Neural crest cell (in vitro differentiated cells): ENCODE results near the gene RTN3. TPM values are rescaled to one million over a fixed set of nuclear protein-coding genes. Genes with fewer than 3 reads are reported as not detected.

ENCODE experiments used
- DNase-seq: peaks from one replicate; pipeline ENCODE4 v3.0.0; 2021; ENCODE audit warnings: low read depth, mixed read lengths, low spot score
- H3K27ac Mint-ChIP-seq: one replicate; pipeline ENCODE4 v1.8.0; 2021; ENCODE audit warnings: mild to moderate bottlenecking, mixed read lengths; ENCODE audit not compliant: unreplicated experiment
- H3K27me3 Mint-ChIP-seq: 2 replicates; pipeline ENCODE4 v1.8.0; 2021; ENCODE audit warnings: low read depth, mild to moderate bottlenecking, mixed read lengths
- H3K36me3 Mint-ChIP-seq: 2 replicates; pipeline ENCODE4 v1.8.0; 2021; ENCODE audit warnings: low read depth, mild to moderate bottlenecking, mixed read lengths
- H3K4me1 Mint-ChIP-seq: 2 replicates; pipeline ENCODE4 v1.8.0; 2021; ENCODE audit warnings: mixed read lengths
- H3K4me3 Mint-ChIP-seq: one replicate; pipeline ENCODE4 v1.8.0; 2021; ENCODE audit warnings: mild to moderate bottlenecking, mixed read lengths
- H3K9me3 Mint-ChIP-seq: 2 replicates; pipeline ENCODE4 v1.8.0; 2021; ENCODE audit warnings: mixed read lengths
- CTCF ChIP-seq: fragments of 200-600 bp; sonication (generic); conservative IDR thresholded peaks from 2 replicates; pipeline ENCODE4 v1.5.0; 2021; ENCODE audit warnings: antibody characterized with exemption, mild to moderate bottlenecking
- total RNA-seq: library from RNA; stranded (reverse); gene quantifications from 2 replicates; pipeline ENCODE4 v1.2.1, GENCODE V29; 2021

Gene RTN3
- total RNA-seq, 1 donor from 2014 or later, result 136 TPM

GRCh38 chr11:63705526-63705925 lies 24.2 kb downstream of the RTN3 start:
- Mint-ChIP-seq H3K9me3 (no peaks in the 10 kb centered on the region), H3K36me3 (no peaks in the 10 kb centered on the region), H3K27me3 (no peaks in the 10 kb centered on the region), H3K27ac (peak overlapping the region; percentile 9), H3K4me3 (no peak overlapping the region), H3K4me1 (peaks cover 6% of the 10 kb centered on the region)
- no peak for TF ChIP-seq CTCF
- DNase-seq, result no peak

- Mint-ChIP-seq H3K27ac (no peak overlapping the region), H3K9me3 (no peaks in the 10 kb centered on the region)
- TF ChIP-seq CTCF, result no peak
Observed at GRCh38 chr11:63708764-63709163, 27.5 kb downstream of the RTN3 start.

GRCh38 chr11:63709336-63709884 lies 28.1 kb downstream of the RTN3 start:
- DNase-seq, result no peak
- Mint-ChIP-seq H3K27me3 (no peaks in the 10 kb centered on the region), H3K4me1 (peaks cover 6% of the 10 kb centered on the region), H3K4me3 (no peak overlapping the region), H3K27ac (no peak overlapping the region), H3K36me3 (no peaks in the 10 kb centered on the region), H3K9me3 (no peaks in the 10 kb centered on the region)
- TF ChIP-seq CTCF, result no peak

More at GRCh38 chr11:63708764-63709163, 27.5 kb downstream of the RTN3 start:
- no peaks in the 10 kb centered on the region for H3K36me3 Mint-ChIP-seq
- no peak for DNase-seq
- H3K4me1 Mint-ChIP-seq, result peaks cover 6% of the 10 kb centered on the region
- H3K27me3 Mint-ChIP-seq, result no peaks in the 10 kb centered on the region
- no peak overlapping the region for H3K4me3 Mint-ChIP-seq

- no peak for TF ChIP-seq CTCF
- no peak for DNase-seq
- H3K27ac Mint-ChIP-seq, result no peak overlapping the region
Observed at GRCh38 chr11:63710476-63711217, 29.3 kb downstream of the RTN3 start.

GRCh38 chr11:63711838-63712237 lies 30.5 kb downstream of the RTN3 start:
- Mint-ChIP-seq H3K36me3 (no peaks in the 10 kb centered on the region), H3K27me3 (no peaks in the 10 kb centered on the region), H3K9me3 (no peaks in the 10 kb centered on the region), H3K27ac (no peak overlapping the region), H3K4me1 (peaks cover 6% of the 10 kb centered on the region), H3K4me3 (no peak overlapping the region)
- TF ChIP-seq CTCF, result no peak
- no peak for DNase-seq

More at GRCh38 chr11:63710476-63711217, 29.3 kb downstream of the RTN3 start:
- no peak overlapping the region for H3K4me3 Mint-ChIP-seq
- no peaks in the 10 kb centered on the region for H3K9me3 Mint-ChIP-seq
- peaks cover 6% of the 10 kb centered on the region for H3K4me1 Mint-ChIP-seq
- H3K27me3 Mint-ChIP-seq, result no peaks in the 10 kb centered on the region
- no peaks in the 10 kb centered on the region for H3K36me3 Mint-ChIP-seq
